22Rv1 (cell line): ENCODE data around the gene PAMR1.

Experiments
- ZFX ChIP-seq: fragments of 450-650 bp; IDR thresholded peaks from 2 replicates; pipeline ENCODE4 v1.6.1; 2017; ENCODE audit warnings: antibody characterized with exemption, borderline replicate concordance
- TF ChIP-seq, protein P1 (sequence below): fragments of 450-650 bp; IDR thresholded peaks from 2 replicates; pipeline ENCODE4 v1.5.1; 2017; ENCODE audit warnings: mild to moderate bottlenecking

DNA sequence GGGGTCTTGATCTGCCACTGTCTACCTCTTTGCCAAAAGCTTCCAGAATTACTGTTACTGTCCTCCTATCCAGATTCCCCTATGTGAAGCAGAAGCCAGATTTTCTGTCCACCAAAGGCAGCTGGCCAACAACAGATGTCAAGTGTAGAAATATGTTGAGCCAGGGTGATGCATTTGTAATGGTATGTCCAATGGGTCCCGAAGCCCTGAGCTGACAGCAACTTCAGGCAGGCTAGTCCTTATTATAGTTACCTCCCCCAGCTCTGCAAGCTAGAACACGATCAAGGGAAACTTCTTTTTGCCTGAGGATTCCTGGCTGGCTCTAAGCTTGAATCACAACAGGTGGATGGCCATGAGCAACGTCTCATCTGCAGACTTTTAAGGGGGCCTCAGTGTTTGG, 10.2 kb downstream of the PAMR1 start:
- TF ChIP-seq, protein P1, sequence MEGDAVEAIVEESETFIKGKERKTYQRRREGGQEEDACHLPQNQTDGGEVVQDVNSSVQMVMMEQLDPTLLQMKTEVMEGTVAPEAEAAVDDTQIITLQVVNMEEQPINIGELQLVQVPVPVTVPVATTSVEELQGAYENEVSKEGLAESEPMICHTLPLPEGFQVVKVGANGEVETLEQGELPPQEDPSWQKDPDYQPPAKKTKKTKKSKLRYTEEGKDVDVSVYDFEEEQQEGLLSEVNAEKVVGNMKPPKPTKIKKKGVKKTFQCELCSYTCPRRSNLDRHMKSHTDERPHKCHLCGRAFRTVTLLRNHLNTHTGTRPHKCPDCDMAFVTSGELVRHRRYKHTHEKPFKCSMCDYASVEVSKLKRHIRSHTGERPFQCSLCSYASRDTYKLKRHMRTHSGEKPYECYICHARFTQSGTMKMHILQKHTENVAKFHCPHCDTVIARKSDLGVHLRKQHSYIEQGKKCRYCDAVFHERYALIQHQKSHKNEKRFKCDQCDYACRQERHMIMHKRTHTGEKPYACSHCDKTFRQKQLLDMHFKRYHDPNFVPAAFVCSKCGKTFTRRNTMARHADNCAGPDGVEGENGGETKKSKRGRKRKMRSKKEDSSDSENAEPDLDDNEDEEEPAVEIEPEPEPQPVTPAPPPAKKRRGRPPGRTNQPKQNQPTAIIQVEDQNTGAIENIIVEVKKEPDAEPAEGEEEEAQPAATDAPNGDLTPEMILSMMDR, result no peak
- TF ChIP-seq ZFX, result no peak
